Measurements from ENCODE around the gene CDKL4.

- no peak for TF ChIP-seq CTCF (IDR thresholded peaks at IDR 0.05)
- no peak for TF ChIP-seq EP300 (IDR thresholded peaks at IDR 0.05)
- no peak for TF ChIP-seq POLR2AphosphoS5 (IDR thresholded peaks at IDR 0.05)
- no peak for TF ChIP-seq POLR2A (IDR thresholded peaks at IDR 0.05)
Measured at GRCh38 chr2:39139511-39140237, 104.1 kb downstream of the CDKL4 start.

All from suprapubic skin (tissue), 4 donors.